Measurements from ENCODE around the gene SIL1. TPM values are rescaled to one million over a fixed set of nuclear protein-coding genes. Genes with fewer than 3 reads are reported as not detected.

SIL1 gene
- total RNA-seq, 1 donor from 2014 or later, result 29.9 TPM

GRCh38 chr5:139186752-139187326 lies 11.3 kb downstream of the SIL1 start:
- Histone ChIP-seq H3K4me3 (ENCODE audit: low read depth, low read length) (no peak overlapping the region), H3K36me3 (ENCODE audit: control insufficient read depth, insufficient read depth, low read length) (no peaks in the 10 kb centered on the region), H3K27me3 (ENCODE audit: control insufficient read depth, insufficient read depth, low read length) (no peaks in the 10 kb centered on the region)
- TF ChIP-seq CTCF (IDR thresholded peaks at IDR 0.05; ENCODE audit: insufficient read depth, low read length, poor library complexity, severe bottlenecking), result no peak
- no peak for DNase-seq (ENCODE audit: low read depth)

- no peaks in the 10 kb centered on the region for H3K27me3 ChIP-seq (ENCODE audit: control insufficient read depth, insufficient read depth, low read length)
- no peak for DNase-seq (ENCODE audit: low read depth)
- no peaks in the 10 kb centered on the region for H3K36me3 ChIP-seq (ENCODE audit: control insufficient read depth, insufficient read depth, low read length)
- no peak overlapping the region for H3K4me3 ChIP-seq (ENCODE audit: low read depth, low read length)
- no peak for TF ChIP-seq CTCF (IDR thresholded peaks at IDR 0.05; ENCODE audit: insufficient read depth, low read length, poor library complexity, severe bottlenecking)
Observed at GRCh38 chr5:139186261-139186660, 11.9 kb downstream of the SIL1 start.

GRCh38 chr5:139185589-139185988 lies 12.6 kb downstream of the SIL1 start:
- Histone ChIP-seq H3K36me3 (ENCODE audit: control insufficient read depth, insufficient read depth, low read length) (no peaks in the 10 kb centered on the region), H3K27me3 (ENCODE audit: control insufficient read depth, insufficient read depth, low read length) (no peaks in the 10 kb centered on the region), H3K4me3 (ENCODE audit: low read depth, low read length) (no peak overlapping the region)
- TF ChIP-seq CTCF (IDR thresholded peaks at IDR 0.05; ENCODE audit: insufficient read depth, low read length, poor library complexity, severe bottlenecking), result no peak
- DNase-seq (ENCODE audit: low read depth), result no peak

- H3K36me3 ChIP-seq (ENCODE audit: control insufficient read depth, insufficient read depth, low read length), result no peaks in the 10 kb centered on the region
- no peak for DNase-seq (ENCODE audit: low read depth)
- no peak for TF ChIP-seq CTCF (IDR thresholded peaks at IDR 0.05; ENCODE audit: insufficient read depth, low read length, poor library complexity, severe bottlenecking)
- H3K27me3 ChIP-seq (ENCODE audit: control insufficient read depth, insufficient read depth, low read length), result no peaks in the 10 kb centered on the region
- no peak overlapping the region for H3K4me3 ChIP-seq (ENCODE audit: low read depth, low read length)
Observed at GRCh38 chr5:139183502-139183901, 14.7 kb downstream of the SIL1 start.

GRCh38 chr5:139182528-139183296 lies 15.5 kb downstream of the SIL1 start:
- no peaks in the 10 kb centered on the region for H3K36me3 ChIP-seq (ENCODE audit: control insufficient read depth, insufficient read depth, low read length)
- no peaks in the 10 kb centered on the region for H3K27me3 ChIP-seq (ENCODE audit: control insufficient read depth, insufficient read depth, low read length)
- no peak for TF ChIP-seq CTCF (IDR thresholded peaks at IDR 0.05; ENCODE audit: insufficient read depth, low read length, poor library complexity, severe bottlenecking)
- H3K4me3 ChIP-seq (ENCODE audit: low read depth, low read length), result no peak overlapping the region
- no peak for DNase-seq (ENCODE audit: low read depth)
